ENCODE results near the gene ADISSP. TPM values are rescaled to one million over a fixed set of nuclear protein-coding genes. Genes with fewer than 3 reads are reported as not detected.
A peak's percentile ranks its signal among the peaks of the same experiment; 100 is the strongest.

Gene ADISSP
- total and polyA plus RNA-seq, 7 experiments from 2014 or later, result 14.0 to 27.4 (median 20.7) TPM

- POLR2A ChIA-PET, result no interaction called here
Observed at GRCh38 chr20:3763671-3764601, 3.6 kb downstream of the ADISSP start.

GRCh38 chr20:3760655-3761348 lies 6.8 kb downstream of the ADISSP start:
- Mint-ChIP-seq H3K4me1 (peaks cover 0 to 14% (median 4%) of the 10 kb centered on the region in 7 donors), H3K27me3 (no peaks in the 10 kb centered on the region), H3K9me3 (no peaks in the 10 kb centered on the region), H3K36me3 (peaks cover 0 to 13% (median 3%) of the 10 kb centered on the region in 5 donors), H3K4me3 (no peak overlapping the region), H3K27ac (peak overlapping the region in 1 of 9 donors; percentile 11)
- ChIA-PET CTCF (no interaction called here), POLR2A (interaction anchor here (1.2 kb wide), 1 partner anchor 28 kb away, joined by 3 read pairs; no protein-coding TSS in a partner anchor)
- Histone ChIP-seq H3K4me1 (ENCODE audit: control insufficient read depth in 2 of 2, insufficient read depth in 2 of 2, low read length in 2 of 2) (no peaks in the 10 kb centered on the region), H3K4me3 (ENCODE audit: low read length) (no peak overlapping the region), H3K27me3 (ENCODE audit: control insufficient read depth in 2 of 2, insufficient read depth in 2 of 2, low read length in 2 of 2) (no peaks in the 10 kb centered on the region), H3K9me3 (ENCODE audit: control insufficient read depth in 2 of 3, low read length in 3 of 3) (no peaks in the 10 kb centered on the region), H3K27ac (ENCODE audit: low read depth, low read length) (no peak overlapping the region), H3K36me3 (ENCODE audit: control insufficient read depth in 2 of 3, insufficient read depth in 3 of 3, low read length in 3 of 3) (peaks cover 0 to 10% (median 0%) of the 10 kb centered on the region in 3 experiments)
- intact Hi-C loops (cut with micrococcal nuclease), result loop anchor here in 1 of 2 donors (10.0 kb wide), 1 partner anchor 1364 kb away; the partner anchor contains the start of gene CDS2
- DNase-seq (no peak), ATAC-seq (no peak)

More at GRCh38 chr20:3763671-3764601, 3.6 kb downstream of the ADISSP start:
- Mint-ChIP-seq H3K9me3 (no peaks in the 10 kb centered on the region), H3K27me3 (no peaks in the 10 kb centered on the region), H3K4me3 (peak overlapping the region in 1 of 10 donors; percentile 48), H3K27ac (peak overlapping the region in 3 of 9 donors; percentile 41 to 81 (median 59)), H3K36me3 (no peaks in the 10 kb centered on the region), H3K4me1 (peaks cover 8 to 27% (median 20%) of the 10 kb centered on the region in 7 donors)
- DNase-seq, result no peak
- intact Hi-C loops (cut with micrococcal nuclease), result loop anchor here in 1 of 2 donors (10.0 kb wide), 1 partner anchor 1361 kb away; the partner anchor contains the start of gene CDS2
- H3K9me3 ChIP-seq (ENCODE audit: control insufficient read depth in 2 of 3, low read length in 3 of 3), result no peaks in the 10 kb centered on the region
- CTCF ChIA-PET, result interaction anchor here (0.7 to 1.0 kb wide), 2 partner anchors 9 to 11 kb away, joined by 4 read pairs; no protein-coding TSS in a partner anchor
- no peak for ATAC-seq
- H3K4me1 ChIP-seq (ENCODE audit: control insufficient read depth in 2 of 2, insufficient read depth in 2 of 2, low read length in 2 of 2), result peaks cover 4 to 12% of the 10 kb centered on the region in 2 donors
- no peak overlapping the region for H3K4me3 ChIP-seq (ENCODE audit: low read length)
- H3K27me3 ChIP-seq (ENCODE audit: control insufficient read depth in 2 of 2, insufficient read depth in 2 of 2, low read length in 2 of 2), result no peaks in the 10 kb centered on the region
- H3K27ac ChIP-seq (ENCODE audit: low read depth, low read length), result no peak overlapping the region
- no peaks in the 10 kb centered on the region for H3K36me3 ChIP-seq (ENCODE audit: control insufficient read depth in 2 of 3, insufficient read depth in 3 of 3, low read length in 3 of 3)

- DNase-seq (no peak), ATAC-seq (no peak)
- no peak overlapping the region for H3K4me3 Mint-ChIP-seq
- Histone ChIP-seq H3K4me3 (ENCODE audit: low read length) (no peak overlapping the region), H3K4me1 (ENCODE audit: control insufficient read depth in 2 of 2, insufficient read depth in 2 of 2, low read length in 2 of 2) (no peaks in the 10 kb centered on the region), H3K27me3 (ENCODE audit: control insufficient read depth in 2 of 2, insufficient read depth in 2 of 2, low read length in 2 of 2) (no peaks in the 10 kb centered on the region), H3K9me3 (ENCODE audit: control insufficient read depth in 2 of 3, low read length in 3 of 3) (no peaks in the 10 kb centered on the region), H3K36me3 (ENCODE audit: control insufficient read depth in 2 of 3, insufficient read depth in 3 of 3, low read length in 3 of 3) (peaks cover 0 to 19% (median 0%) of the 10 kb centered on the region in 3 experiments), H3K27ac (ENCODE audit: low read depth, low read length) (no peak overlapping the region)
- peak overlapping the region in 1 of 9 donors; percentile 30 for H3K27ac Mint-ChIP-seq
- H3K27me3 Mint-ChIP-seq, result no peaks in the 10 kb centered on the region
- H3K36me3 Mint-ChIP-seq, result peaks cover 0 to 13% (median 3%) of the 10 kb centered on the region in 5 donors
- CTCF ChIA-PET, result interaction anchor here (1.3 kb wide), 1 partner anchor 8 kb away, joined by 4 read pairs; the partner anchor contains the start of gene ADISSP
- intact Hi-C loops (cut with micrococcal nuclease), result loop anchor here in 1 of 2 donors (10.0 kb wide), 1 partner anchor 1365 kb away; the partner anchor contains the start of gene CDS2
- POLR2A ChIA-PET, result interaction anchor here (1.2 kb wide), 1 partner anchor 29 kb away, joined by 3 read pairs; no protein-coding TSS in a partner anchor
- H3K9me3 Mint-ChIP-seq, result no peaks in the 10 kb centered on the region
- H3K4me1 Mint-ChIP-seq, result peaks cover 0 to 8% (median 0%) of the 10 kb centered on the region in 7 donors
Observed at GRCh38 chr20:3759884-3760283, 7.7 kb downstream of the ADISSP start.

GRCh38 chr20:3759316-3759823 lies 8.2 kb downstream of the ADISSP start:
- ChIA-PET CTCF (interaction anchor here (1.3 kb wide), 1 partner anchor 9 kb away, joined by 4 read pairs; the partner anchor contains the start of gene ADISSP), POLR2A (interaction anchor here (1.2 to 3.1 kb wide), 2 partner anchors 9 to 30 kb away, joined by 3 to 12 read pairs; partner anchors contain the start of gene ADISSP)
- Histone ChIP-seq H3K4me1 (ENCODE audit: control insufficient read depth in 2 of 2, insufficient read depth in 2 of 2, low read length in 2 of 2) (no peaks in the 10 kb centered on the region), H3K9me3 (ENCODE audit: control insufficient read depth in 2 of 3, low read length in 3 of 3) (no peaks in the 10 kb centered on the region), H3K27me3 (ENCODE audit: control insufficient read depth in 2 of 2, insufficient read depth in 2 of 2, low read length in 2 of 2) (no peaks in the 10 kb centered on the region), H3K4me3 (ENCODE audit: low read length) (no peak overlapping the region), H3K27ac (ENCODE audit: low read depth, low read length) (no peak overlapping the region), H3K36me3 (ENCODE audit: control insufficient read depth in 2 of 3, insufficient read depth in 3 of 3, low read length in 3 of 3) (peaks cover 0 to 24% (median 0%) of the 10 kb centered on the region in 3 experiments)
- Mint-ChIP-seq H3K36me3 (peaks cover 0 to 13% (median 3%) of the 10 kb centered on the region in 5 donors), H3K27me3 (no peaks in the 10 kb centered on the region), H3K4me3 (no peak overlapping the region), H3K9me3 (no peaks in the 10 kb centered on the region), H3K4me1 (peaks cover 0 to 6% (median 0%) of the 10 kb centered on the region in 7 donors), H3K27ac (no peak overlapping the region)
- no peak for DNase-seq
- no peak for ATAC-seq
- intact Hi-C loops (cut with micrococcal nuclease), result no loop called here

- Histone ChIP-seq H3K9me3 (ENCODE audit: control insufficient read depth in 2 of 3, low read length in 3 of 3) (no peaks in the 10 kb centered on the region), H3K4me3 (ENCODE audit: low read length) (no peak overlapping the region), H3K27me3 (ENCODE audit: control insufficient read depth in 2 of 2, insufficient read depth in 2 of 2, low read length in 2 of 2) (no peaks in the 10 kb centered on the region), H3K4me1 (ENCODE audit: control insufficient read depth in 2 of 2, insufficient read depth in 2 of 2, low read length in 2 of 2) (no peaks in the 10 kb centered on the region), H3K36me3 (ENCODE audit: control insufficient read depth in 2 of 3, insufficient read depth in 3 of 3, low read length in 3 of 3) (peaks cover 0 to 24% (median 0%) of the 10 kb centered on the region in 3 experiments), H3K27ac (ENCODE audit: low read depth, low read length) (no peak overlapping the region)
- CTCF ChIA-PET, result interaction anchor here (0.6 to 2.9 kb wide), 2 partner anchors 9 to 82 kb away, joined by 3 to 14 read pairs; partner anchors contain the start of gene ADISSP
- Mint-ChIP-seq H3K36me3 (peaks cover 0 to 13% (median 3%) of the 10 kb centered on the region in 5 donors), H3K4me3 (no peak overlapping the region), H3K4me1 (peaks cover 0 to 6% (median 0%) of the 10 kb centered on the region in 7 donors), H3K9me3 (no peaks in the 10 kb centered on the region), H3K27me3 (no peaks in the 10 kb centered on the region), H3K27ac (no peak overlapping the region)
- POLR2A ChIA-PET, result interaction anchor here (3.1 kb wide), 1 partner anchor 9 kb away, joined by 12 read pairs; the partner anchor contains the start of gene ADISSP
- DNase-seq (no peak), ATAC-seq (no peak)
- intact Hi-C loops (cut with micrococcal nuclease), result no loop called here
Observed at GRCh38 chr20:3758566-3758965, 9.0 kb downstream of the ADISSP start.

- intact Hi-C loops (cut with micrococcal nuclease), result no loop called here
- H3K9me3 Mint-ChIP-seq, result no peaks in the 10 kb centered on the region
- CTCF ChIA-PET, result interaction anchor here (1.4 to 2.9 kb wide), 2 partner anchors 11 to 98 kb away, joined by 5 to 14 read pairs; partner anchors contain the start of gene ADISSP
- peaks cover 0 to 10% (median 6%) of the 10 kb centered on the region in 7 donors for H3K4me1 Mint-ChIP-seq
- no peak overlapping the region for H3K27ac Mint-ChIP-seq
- Histone ChIP-seq H3K4me1 (ENCODE audit: control insufficient read depth in 2 of 2, insufficient read depth in 2 of 2, low read length in 2 of 2) (peaks cover 0 to 5% of the 10 kb centered on the region in 2 donors), H3K27me3 (ENCODE audit: control insufficient read depth in 2 of 2, insufficient read depth in 2 of 2, low read length in 2 of 2) (no peaks in the 10 kb centered on the region), H3K36me3 (ENCODE audit: control insufficient read depth in 2 of 3, insufficient read depth in 3 of 3, low read length in 3 of 3) (peaks cover 0 to 24% (median 0%) of the 10 kb centered on the region in 3 experiments), H3K27ac (ENCODE audit: low read depth, low read length) (no peak overlapping the region), H3K9me3 (ENCODE audit: control insufficient read depth in 2 of 3, low read length in 3 of 3) (no peaks in the 10 kb centered on the region), H3K4me3 (ENCODE audit: low read length) (no peak overlapping the region)
- DNase-seq (no peak), ATAC-seq (no peak)
- H3K4me3 Mint-ChIP-seq, result no peak overlapping the region
- POLR2A ChIA-PET, result interaction anchor here (3.1 kb wide), 1 partner anchor 11 kb away, joined by 12 read pairs; the partner anchor contains the start of gene ADISSP
- no peaks in the 10 kb centered on the region for H3K27me3 Mint-ChIP-seq
- H3K36me3 Mint-ChIP-seq, result peaks cover 0 to 13% (median 3%) of the 10 kb centered on the region in 5 donors
Observed at GRCh38 chr20:3757268-3757667, 10.3 kb downstream of the ADISSP start.
